Fibroblast of mammary gland (primary cell): ENCODE results near the gene STN1.

ENCODE experiments used
- DNase-seq: peaks from one replicate; pipeline ENCODE4 v3.0.0-alpha.2; 2010; ENCODE audit warnings: low read depth
- H3K4me3 ChIP-seq: 2 replicates; pipeline ENCODE4 v1.5.1; 2011; ENCODE audit warnings: low read depth, mild to moderate bottlenecking, low read length, moderate library complexity; ENCODE audit not compliant: control insufficient read depth
- TF ChIP-seq, protein P1 (sequence below): conservative IDR thresholded peaks from 2 replicates; pipeline ENCODE4 v1.5.1; 2011; ENCODE audit warnings: low read depth, low read length, inconsistent platforms; ENCODE audit not compliant: control insufficient read depth, insufficient read depth

STN1 gene, protein sequence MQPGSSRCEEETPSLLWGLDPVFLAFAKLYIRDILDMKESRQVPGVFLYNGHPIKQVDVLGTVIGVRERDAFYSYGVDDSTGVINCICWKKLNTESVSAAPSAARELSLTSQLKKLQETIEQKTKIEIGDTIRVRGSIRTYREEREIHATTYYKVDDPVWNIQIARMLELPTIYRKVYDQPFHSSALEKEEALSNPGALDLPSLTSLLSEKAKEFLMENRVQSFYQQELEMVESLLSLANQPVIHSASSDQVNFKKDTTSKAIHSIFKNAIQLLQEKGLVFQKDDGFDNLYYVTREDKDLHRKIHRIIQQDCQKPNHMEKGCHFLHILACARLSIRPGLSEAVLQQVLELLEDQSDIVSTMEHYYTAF

DNA sequence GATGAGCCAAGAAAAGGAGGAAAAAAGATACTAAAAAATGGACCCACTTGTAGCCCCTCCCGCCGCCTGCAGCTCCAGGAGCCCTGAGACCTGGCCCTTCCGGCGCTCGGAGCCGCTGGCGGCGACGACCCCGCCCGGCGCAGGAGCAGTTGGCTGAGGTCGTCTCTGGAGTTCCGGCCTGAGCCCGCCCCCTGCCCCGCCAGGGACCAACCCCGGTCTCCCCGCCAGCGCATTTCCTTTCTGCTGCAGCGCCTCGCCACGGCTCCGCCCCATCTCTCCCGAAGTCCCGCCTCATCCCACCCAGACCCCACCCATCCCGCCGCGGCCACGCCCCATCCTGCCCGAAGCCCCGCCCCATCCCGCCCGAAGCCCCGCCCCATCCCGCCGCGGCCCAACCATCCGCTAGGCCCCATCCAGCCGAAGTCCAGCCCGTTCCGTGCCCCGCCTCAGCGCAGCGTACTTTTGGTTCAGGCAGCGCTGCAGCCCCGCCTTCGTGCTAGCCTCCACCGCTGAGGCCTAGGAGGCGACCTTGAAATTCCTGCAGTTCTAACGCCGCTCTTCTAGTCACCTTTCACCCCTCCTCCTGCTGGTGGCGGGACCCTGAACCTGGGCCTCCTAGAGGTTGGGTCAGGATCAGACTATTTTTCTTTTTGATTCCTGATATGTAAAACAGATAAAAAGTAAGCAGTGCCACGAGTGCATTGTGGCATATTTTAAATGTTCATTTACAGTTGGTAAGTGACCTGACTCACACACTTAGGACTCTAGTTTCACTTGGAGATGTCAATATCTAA lies at the start of gene STN1:
Gene STN1, minus strand, starts transcription at position 132 of the 794 bp plus-strand sequence. CDS start 590 bp downstream, outside the sequence.
- TF ChIP-seq, protein P1, sequence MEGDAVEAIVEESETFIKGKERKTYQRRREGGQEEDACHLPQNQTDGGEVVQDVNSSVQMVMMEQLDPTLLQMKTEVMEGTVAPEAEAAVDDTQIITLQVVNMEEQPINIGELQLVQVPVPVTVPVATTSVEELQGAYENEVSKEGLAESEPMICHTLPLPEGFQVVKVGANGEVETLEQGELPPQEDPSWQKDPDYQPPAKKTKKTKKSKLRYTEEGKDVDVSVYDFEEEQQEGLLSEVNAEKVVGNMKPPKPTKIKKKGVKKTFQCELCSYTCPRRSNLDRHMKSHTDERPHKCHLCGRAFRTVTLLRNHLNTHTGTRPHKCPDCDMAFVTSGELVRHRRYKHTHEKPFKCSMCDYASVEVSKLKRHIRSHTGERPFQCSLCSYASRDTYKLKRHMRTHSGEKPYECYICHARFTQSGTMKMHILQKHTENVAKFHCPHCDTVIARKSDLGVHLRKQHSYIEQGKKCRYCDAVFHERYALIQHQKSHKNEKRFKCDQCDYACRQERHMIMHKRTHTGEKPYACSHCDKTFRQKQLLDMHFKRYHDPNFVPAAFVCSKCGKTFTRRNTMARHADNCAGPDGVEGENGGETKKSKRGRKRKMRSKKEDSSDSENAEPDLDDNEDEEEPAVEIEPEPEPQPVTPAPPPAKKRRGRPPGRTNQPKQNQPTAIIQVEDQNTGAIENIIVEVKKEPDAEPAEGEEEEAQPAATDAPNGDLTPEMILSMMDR = no peak
- peak within 1 kb of the TSS; percentile 82 for H3K4me3 ChIP-seq
- DNase-seq = peak; percentile 93

DNA sequence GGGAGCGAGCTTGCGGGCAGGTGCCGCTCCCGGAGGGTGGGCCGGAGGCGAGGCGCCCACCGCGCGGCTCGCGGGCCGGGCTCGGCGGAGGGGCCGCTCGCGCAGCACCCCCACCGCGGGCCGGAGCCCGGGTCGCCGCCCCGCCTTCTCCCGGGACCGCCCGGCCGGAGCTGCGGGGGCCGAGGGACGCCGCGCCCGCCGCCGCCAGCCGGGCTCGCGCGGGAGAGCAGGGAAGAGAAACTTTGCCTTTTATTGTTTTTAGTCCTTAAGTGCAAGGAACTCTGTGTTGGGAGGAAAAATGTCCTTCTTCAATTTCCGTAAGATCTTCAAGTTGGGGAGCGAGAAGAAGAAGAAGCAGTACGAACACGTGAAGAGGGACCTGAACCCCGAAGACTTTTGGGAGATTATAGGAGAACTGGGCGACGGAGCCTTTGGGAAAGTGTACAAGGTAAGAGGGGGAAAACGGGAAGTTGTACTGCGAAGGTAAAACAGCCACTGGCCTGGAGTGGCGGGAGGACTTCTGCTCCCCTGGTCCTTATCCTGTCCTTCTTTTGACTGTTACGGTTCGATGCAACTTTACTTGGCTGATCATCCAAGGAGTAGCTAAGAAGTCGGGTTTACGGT lies 49.6 kb upstream of the STN1 start:
- TF ChIP-seq, protein P1 = no peak
- peak overlapping the region; percentile 95 for H3K4me3 ChIP-seq
- peak; percentile 30 for DNase-seq

DNA sequence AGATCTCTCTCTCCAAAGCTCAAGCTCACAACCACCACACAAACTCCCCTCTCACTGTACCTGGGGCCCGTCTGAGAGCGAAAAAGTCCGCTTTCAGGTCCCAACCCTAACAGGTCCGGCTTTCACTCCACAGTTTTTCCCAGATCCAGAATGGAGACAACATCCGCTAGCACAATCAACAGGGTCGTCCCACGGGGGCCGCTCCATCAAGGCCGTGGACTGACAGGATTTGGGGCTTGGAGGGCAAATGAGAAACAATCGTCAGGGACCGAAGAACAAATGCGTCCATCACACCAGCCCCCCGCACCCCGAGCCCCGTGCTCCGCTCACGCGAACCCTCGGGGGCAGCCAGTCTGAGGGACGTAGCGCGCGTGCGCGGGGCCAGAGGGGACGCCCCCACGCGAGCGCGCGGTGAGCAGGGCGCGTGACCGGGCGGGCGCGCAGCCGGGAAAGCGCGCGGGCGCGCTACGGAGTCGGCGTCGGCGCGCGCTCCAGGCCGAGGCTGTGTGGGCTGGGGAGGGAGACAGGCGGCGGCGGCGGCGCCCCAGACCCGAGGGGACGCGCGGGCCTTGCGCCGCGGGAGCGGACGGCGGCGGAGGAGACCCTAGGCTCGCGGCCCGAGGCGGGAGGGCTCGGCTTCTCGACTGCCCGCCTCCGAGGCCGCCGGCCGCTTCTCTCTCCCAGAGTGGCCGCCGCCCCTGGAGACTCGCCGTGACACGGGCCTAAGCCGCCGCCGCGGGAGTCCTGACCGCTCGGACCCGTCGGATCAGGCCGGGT lies 48.9 kb upstream of the STN1 start, which contains the start of gene SLK:
Gene SLK, plus strand, starts transcription at position 470 of the 777 bp plus-strand sequence. CDS start 606 bp downstream, outside the sequence.
- peak; percentile 76 for DNase-seq
- H3K4me3 ChIP-seq = peak within 1 kb of the TSS; percentile 95
- TF ChIP-seq, protein P1 = no peak

DNA sequence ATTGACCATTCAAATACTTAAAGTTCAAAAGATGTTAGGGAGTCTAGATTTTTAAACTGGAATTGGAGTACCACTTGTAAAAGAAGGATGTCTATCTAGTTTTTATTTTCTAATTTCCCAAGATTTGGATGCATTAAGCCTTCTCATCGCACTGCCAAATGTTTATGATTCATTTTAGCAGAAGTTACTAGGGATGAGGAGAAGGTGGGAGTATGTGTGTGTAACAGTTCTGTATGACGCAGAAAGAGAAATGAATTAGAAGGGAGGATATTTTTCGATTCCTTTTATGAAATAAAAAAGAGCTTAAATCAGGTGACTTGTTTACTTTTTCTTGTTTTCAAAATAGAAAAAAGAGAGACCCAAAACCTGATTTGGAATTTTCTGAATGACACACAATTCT lies 42.1 kb upstream of the STN1 start:
- DNase-seq = peak; percentile 73
- no peak overlapping the region for H3K4me3 ChIP-seq
- TF ChIP-seq, protein P1 = no peak

DNA sequence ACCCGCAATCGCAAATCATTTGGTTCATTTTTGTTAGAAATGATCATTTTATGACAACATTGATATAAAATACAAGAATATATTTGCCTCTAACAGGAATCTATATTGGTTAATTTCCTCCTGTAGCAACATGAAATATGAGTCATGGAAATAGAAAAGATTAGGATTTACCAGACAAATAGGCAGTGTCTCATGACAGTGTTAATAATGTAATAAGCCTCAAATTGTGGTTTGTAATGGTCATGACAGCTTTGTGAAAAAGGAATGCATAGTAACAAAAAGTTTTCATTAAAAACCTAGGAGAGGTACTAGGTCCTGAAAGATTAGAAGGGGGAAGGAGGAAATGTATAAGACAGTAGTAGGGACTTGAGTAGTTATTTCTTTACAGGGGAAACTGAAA lies 41.0 kb upstream of the STN1 start:
- DNase-seq = no peak
- TF ChIP-seq, protein P1 = no peak
- H3K4me3 ChIP-seq = no peak overlapping the region

DNA sequence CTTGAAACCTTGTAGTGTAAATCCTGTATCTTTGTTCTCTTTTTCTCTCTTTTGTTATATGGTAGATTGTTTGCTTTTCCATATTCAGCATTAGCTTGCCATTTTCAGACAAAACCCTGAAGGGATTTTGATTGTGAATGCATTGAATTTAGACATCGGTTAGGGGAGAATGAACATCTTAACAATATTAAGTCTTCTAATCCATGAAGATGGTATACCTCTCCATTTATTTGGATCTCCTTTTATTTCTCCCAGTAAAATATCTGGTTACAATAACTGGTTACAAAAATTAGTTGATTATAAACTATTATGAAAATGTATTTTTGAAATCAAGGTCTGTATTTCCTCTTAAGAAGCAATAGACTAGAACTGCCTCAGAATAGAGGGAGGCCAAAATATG lies 36.6 kb upstream of the STN1 start:
- TF ChIP-seq, protein P1 = no peak
- no peak for DNase-seq
- H3K4me3 ChIP-seq = no peak overlapping the region
